ENCODE results near the gene SELENOV.

SELENOV gene

GRCh38 chr19:39520541-39521484 lies 5.9 kb downstream of the SELENOV start:
- DNase-seq (ENCODE audit: low spot score) = no peak

- DNase-seq (ENCODE audit: low spot score) = no peak
Observed at GRCh38 chr19:39524495-39524894, 9.6 kb downstream of the SELENOV start.

GRCh38 chr19:39525205-39525604 lies 10.3 kb downstream of the SELENOV start:
- no peak for DNase-seq (ENCODE audit: low spot score)

GRCh38 chr19:39531834-39532232 lies 16.9 kb downstream of the SELENOV start:
- DNase-seq (ENCODE audit: low spot score) = no peak

- DNase-seq (ENCODE audit: low spot score) = peak; percentile 98
Observed at GRCh38 chr19:39532233-39533002, 17.5 kb downstream of the SELENOV start, which contains the start of gene EID2B. TSS of gene EID2B (minus strand) at chr19:39532852. CDS start at chr19:39532802, 50 bp downstream.

GRCh38 chr19:39533003-39533512 lies 18.1 kb downstream of the SELENOV start:
- DNase-seq (ENCODE audit: low spot score) = no peak

GRCh38 chr19:39533791-39534190 lies 18.9 kb downstream of the SELENOV start:
- no peak for DNase-seq (ENCODE audit: low spot score)

- DNase-seq (ENCODE audit: low spot score) = peak; percentile 53
Observed at GRCh38 chr19:39539165-39539517, 24.2 kb downstream of the SELENOV start.

- peak; percentile 98 for DNase-seq (ENCODE audit: low spot score)
Observed at GRCh38 chr19:39539518-39540332, 24.8 kb downstream of the SELENOV start, which contains the start of gene EID2. TSS of gene EID2 (minus strand) at chr19:39540161. CDS start at chr19:39540079, 82 bp downstream.

- DNase-seq (ENCODE audit: low spot score) = no peak
Observed at GRCh38 chr19:39540333-39540673, 25.4 kb downstream of the SELENOV start.

- DNase-seq (ENCODE audit: low spot score) = no peak
Observed at GRCh38 chr19:39542206-39542605, 27.3 kb downstream of the SELENOV start.

- DNase-seq (ENCODE audit: low spot score) = no peak
Observed at GRCh38 chr19:39543477-39543857, 28.5 kb downstream of the SELENOV start.

- DNase-seq (ENCODE audit: low spot score) = no peak
Observed at GRCh38 chr19:39544226-39544903, 29.4 kb downstream of the SELENOV start.

- DNase-seq (ENCODE audit: low spot score) = no peak
Observed at GRCh38 chr19:39544911-39545310, 30.0 kb downstream of the SELENOV start.

GRCh38 chr19:39546599-39546998 lies 31.7 kb downstream of the SELENOV start:
- DNase-seq (ENCODE audit: low spot score) = no peak

- DNase-seq (ENCODE audit: low spot score) = no peak
Observed at GRCh38 chr19:39550197-39550596, 35.3 kb downstream of the SELENOV start.

- DNase-seq (ENCODE audit: low spot score) = no peak
Observed at GRCh38 chr19:39553082-39553652, 38.2 kb downstream of the SELENOV start.

GRCh38 chr19:39554701-39555311 lies 39.9 kb downstream of the SELENOV start:
- no peak for DNase-seq (ENCODE audit: low spot score)

GRCh38 chr19:39555883-39556282 lies 40.9 kb downstream of the SELENOV start:
- DNase-seq (ENCODE audit: low spot score) = no peak

- DNase-seq (ENCODE audit: low spot score) = no peak
Observed at GRCh38 chr19:39557811-39558623, 43.1 kb downstream of the SELENOV start.

Data from GM03348 (cell line).